ENCODE measurements around the gene DGUOK.
A peak's percentile ranks its signal among the peaks of the same experiment; 100 is the strongest.

DGUOK gene

DNA sequence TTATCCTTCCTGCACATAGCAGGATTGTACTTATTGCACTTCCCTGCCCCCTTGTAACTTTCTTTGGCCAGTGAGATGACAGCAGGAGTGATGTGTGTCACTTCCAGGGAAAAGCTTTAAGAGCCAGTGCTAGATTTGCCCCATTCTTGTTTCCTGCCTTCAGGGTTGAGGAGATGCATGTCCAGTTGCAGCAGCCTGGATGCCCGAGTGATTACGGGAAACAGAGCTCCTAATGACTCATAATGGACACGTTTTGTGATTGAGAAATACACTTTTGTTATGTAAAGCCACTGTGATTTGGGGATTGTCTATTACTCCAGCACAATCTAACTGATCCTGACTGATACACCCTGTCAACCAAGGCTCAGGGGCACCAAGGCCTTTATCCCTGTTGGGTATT, 53.0 kb downstream of the DGUOK start:
- DNase-seq (ENCODE audit: low read depth in 2 of 2): no peak

GRCh38 chr2:73980566-73980965, 53.9 kb downstream of the DGUOK start:
- no peak for DNase-seq (ENCODE audit: low read depth in 2 of 2)

- no peak for DNase-seq (ENCODE audit: low read depth in 2 of 2)
Observed at GRCh38 chr2:73981081-73982001, 54.7 kb downstream of the DGUOK start.

- no peak for DNase-seq (ENCODE audit: low read depth in 2 of 2)
Observed at GRCh38 chr2:73982140-73982617, 55.5 kb downstream of the DGUOK start.

DNA sequence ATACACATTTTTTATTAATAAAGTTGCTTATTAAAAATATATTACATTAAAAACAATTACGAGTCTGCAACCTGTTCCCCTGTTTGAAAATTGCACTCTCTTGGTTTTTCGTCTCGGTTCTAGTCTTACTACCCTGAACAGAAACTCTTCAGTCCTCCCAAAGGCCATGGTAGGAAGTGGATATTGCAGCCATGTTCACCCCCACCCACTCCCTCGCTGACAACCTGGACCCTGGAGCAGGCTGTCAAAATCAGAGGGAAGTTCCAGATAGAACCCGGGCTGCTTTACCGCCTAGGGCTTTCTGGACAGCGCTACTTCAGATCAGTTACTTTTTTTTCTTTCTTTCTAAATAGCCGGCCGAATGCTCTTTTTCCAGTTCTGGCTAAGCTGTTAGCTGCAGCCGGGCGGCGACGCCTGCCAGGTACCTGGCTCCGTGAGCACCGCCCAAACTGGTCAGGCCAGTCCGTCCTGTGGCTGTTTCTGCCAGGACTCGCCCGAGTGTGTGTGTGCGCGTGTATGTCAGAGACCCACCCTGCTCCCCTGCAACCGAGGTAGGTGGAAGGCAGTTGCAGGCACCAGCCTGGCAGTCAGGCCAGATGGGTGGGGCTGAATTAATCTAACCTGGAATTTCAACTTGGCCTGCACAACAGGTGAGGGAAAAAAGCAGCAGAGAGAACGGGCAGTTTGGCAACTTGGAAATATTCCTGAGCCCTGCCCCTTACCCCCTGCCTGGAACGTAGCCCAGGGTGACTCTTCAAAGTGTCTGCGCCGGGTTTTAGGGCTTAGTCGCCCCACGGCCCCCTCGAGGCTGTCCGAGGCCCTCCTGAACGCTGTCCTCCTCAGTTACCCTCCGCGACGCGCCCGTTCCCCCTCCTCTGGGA, 56.9 kb downstream of the DGUOK start:
- no peak for DNase-seq (ENCODE audit: low read depth in 2 of 2)

DNA sequence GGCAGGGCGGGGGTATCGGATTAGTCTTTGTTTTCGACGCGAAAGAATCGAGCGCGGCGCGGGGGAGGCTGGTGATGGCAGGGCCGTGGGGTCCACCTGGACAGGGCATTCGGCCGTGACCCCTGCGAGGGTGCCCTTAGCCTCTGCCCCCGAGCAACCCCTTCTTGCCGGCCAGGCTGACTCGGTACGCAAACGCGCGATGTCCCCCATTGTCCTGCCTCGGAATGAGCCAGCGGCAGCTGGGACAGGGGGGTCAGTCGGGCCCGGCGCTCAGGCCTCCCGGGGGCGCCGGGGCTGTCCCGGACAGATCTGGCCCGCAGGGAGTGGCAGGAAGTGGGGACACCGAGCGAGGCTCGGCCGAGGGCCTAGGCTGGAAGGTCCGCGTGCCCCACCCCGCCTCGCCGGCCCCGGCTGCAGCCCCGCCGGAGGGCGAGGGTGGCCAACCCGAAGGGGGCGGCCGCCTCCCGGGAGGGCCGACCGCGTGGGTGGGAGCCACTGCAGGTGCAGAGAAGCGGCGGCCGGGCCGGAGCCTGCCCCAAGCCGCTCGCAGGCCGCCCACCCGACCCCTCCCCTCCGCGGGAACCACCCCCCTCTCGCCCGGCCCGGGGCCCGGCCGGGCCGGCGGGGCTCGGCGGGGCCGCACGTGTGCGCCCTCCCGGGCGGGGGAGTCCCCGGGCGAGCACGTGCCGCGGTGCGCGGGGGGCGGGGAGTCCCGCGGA, 57.7 kb downstream of the DGUOK start, which contains the start of gene TET3:
Gene TET3, plus strand, starts transcription at position 708 of the 719 bp plus-strand sequence. CDS start 1,494 bp downstream, outside the sequence.
- DNase-seq (ENCODE audit: low read depth in 2 of 2): peak; percentile 37 to 52

GRCh38 chr2:73984922-73985307, 58.2 kb downstream of the DGUOK start:
- peak; percentile 34 to 45 for DNase-seq (ENCODE audit: low read depth in 2 of 2)

GRCh38 chr2:73985308-73986084, 58.8 kb downstream of the DGUOK start:
- no peak for DNase-seq (ENCODE audit: low read depth in 2 of 2)

GRCh38 chr2:73986085-73986681, 59.5 kb downstream of the DGUOK start:
- DNase-seq (ENCODE audit: low read depth in 2 of 2): no peak

GRCh38 chr2:73987109-73987947, 60.6 kb downstream of the DGUOK start:
- no peak for DNase-seq (ENCODE audit: low read depth in 2 of 2)

GRCh38 chr2:73987948-73988700, 61.4 kb downstream of the DGUOK start:
- no peak for DNase-seq (ENCODE audit: low read depth in 2 of 2)

DNA sequence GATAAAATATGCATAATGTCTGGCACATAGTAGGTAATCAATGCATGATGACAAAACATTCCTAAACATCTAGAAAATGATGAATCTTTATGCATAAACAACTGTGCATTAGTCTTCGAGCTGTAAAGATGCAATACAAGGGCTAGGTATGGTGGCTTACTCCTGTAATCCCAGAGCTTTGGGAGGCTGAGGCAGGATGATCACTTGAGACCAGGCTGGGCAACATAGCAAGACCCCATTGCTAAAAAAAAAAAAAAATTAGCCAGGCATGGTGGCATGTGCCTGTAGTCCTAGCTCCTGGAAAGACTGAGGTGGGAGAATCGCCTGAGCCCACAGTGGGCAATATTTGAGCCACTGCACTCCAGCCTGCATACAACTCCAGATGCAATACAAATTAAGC, 63.3 kb downstream of the DGUOK start:
- DNase-seq (ENCODE audit: low read depth in 2 of 2): no peak

GRCh38 chr2:73990531-73990930, 63.9 kb downstream of the DGUOK start:
- DNase-seq (ENCODE audit: low read depth in 2 of 2): no peak

DNA sequence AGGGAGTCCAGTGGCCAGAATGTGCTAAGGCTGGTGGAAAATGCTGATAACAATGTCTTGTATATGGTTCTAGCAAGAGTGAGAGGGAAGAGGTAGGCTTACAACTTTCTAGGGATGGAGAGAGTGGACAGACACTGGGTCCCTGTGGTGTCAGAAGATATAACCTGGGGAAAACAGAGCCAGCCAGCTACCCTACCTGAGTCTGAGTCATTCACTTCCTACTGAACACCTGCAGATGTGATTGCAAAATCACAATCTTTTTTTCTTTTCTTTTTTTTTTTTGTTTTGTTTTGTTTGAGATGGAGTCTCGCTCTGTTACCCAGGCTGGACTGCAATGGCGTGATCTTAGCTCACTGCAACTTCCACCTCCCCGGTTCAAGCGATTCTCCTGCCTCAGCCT, 65.4 kb downstream of the DGUOK start:
- DNase-seq (ENCODE audit: low read depth in 2 of 2): no peak

- no peak for DNase-seq (ENCODE audit: low read depth in 2 of 2)
Observed at GRCh38 chr2:73993376-73993775, 66.7 kb downstream of the DGUOK start.

GRCh38 chr2:73993778-73994177, 67.1 kb downstream of the DGUOK start:
- no peak for DNase-seq (ENCODE audit: low read depth in 2 of 2)

DNA sequence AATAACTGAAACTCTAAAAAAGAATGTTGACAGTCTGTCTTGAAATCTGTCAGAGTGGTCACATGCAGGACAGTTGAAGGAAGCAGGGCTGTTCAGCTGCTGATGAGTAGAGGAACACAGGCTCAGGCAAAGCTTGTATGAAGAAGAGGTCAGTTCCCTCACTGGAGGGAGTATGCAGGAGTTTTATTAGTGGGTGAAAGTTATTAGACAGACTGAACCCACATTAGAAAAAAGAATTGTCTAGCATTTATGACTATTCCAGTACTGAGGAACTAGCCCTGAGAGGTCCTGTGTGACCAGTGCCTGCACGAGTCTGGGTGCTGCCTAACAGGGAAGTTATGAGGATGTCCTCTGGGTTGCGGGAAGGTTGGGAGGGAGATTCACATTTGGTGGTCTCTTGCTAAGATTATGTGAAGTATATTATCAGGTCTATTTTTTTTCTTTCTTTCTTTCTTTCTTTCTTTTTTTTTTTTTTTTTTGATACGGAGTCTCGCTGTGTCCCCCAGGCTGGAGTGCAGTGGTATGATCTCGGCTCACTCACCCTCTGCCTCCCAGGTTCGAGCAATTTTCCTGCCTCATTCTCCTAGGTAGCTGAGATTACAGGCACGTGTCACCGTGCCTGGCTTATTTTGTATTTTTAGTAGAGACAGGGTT, 67.6 kb downstream of the DGUOK start:
- no peak for DNase-seq (ENCODE audit: low read depth in 2 of 2)

- DNase-seq (ENCODE audit: low read depth in 2 of 2): no peak
Observed at GRCh38 chr2:73995810-73996209, 69.1 kb downstream of the DGUOK start.
